Stimulated activated CD4-positive, alpha-beta T cell treated with anti-CD3 and anti-CD28 coated beads, Interleukin-4, amount 100 ng/mL, for 1 hour (primary cell): Measurements from ENCODE around the gene SPATA31E1.
"Not testable (repeated sequence)": the region's sequence is repeated elsewhere in the genome, so short reads cannot be mapped to it uniquely, and the experiment has no call there.

Source experiments
- DNase-seq: peaks from one replicate; pipeline ENCODE4 v3.0.0-alpha.2; 2020

The SPATA31E1 gene

GRCh38 chr9:87886210-87886932 lies 3.7 kb downstream of the SPATA31E1 start:
- no peak for DNase-seq

DNA sequence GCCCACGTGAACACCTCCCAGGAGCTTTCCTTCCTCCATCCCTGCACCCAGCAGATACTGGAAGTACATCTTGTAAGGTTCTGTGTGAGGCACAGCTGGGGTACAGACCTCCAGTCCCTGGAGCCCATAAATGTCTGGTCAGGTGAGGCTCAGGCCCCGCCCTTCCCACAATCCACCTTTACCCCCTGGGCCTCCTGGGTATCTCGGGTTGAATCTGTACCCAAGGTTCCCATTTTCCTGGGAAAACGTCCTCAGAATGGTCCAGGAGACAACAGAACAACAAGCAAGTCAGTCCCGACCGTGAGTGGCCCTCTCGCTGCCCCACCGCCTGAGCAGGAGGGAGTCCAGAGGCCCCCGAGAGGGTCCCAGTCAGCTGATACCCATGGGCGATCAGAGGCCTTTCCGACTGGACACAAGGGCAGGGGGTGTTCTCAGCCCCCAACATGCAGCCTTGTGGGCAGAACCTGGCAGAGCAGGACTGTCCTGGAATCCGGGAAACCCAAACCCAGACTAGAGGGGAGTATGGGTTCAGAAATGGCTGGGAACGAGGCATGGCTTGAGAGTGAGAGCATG lies 4.3 kb downstream of the SPATA31E1 start:
- no peak for DNase-seq

DNA sequence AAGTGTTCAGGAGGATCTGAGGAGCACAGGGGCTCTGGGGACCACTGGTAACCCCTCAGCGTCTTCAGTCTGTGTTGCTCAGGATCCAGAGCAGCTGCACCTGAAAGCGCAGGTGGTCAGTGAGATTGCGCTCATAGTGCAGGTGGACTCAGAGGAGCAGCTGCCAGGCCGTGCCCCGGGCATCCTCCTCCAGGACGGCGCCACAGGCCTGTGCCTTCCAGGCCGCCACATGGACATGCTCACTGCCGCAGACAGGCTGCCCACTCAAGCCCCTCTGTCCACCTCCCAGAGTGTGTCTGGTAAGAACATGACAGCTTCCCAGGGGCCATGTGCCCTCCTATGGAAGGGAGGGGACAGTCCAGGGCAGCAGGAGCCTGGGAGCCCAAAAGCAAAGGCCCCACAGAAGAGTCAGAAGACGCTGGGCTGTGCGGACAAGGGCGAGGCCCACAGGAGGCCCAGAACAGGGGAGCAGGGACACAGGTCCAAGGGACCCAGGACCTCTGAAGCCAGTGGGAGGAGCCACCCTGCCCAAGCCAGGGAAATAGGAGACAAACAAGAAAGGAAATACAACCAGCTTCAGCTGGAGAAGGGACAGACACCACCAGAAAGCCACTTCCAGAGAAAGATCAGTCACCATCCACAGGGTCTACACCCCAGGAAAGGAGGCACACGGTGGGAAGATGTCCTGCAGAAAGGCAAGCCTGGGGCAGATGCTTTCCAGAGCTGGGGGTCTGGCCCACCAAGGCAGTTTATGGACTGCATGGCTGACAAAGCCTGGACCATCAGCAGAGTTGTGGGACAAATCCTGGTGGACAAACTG lies 5.2 kb downstream of the SPATA31E1 start:
- DNase-seq: no peak

DNA sequence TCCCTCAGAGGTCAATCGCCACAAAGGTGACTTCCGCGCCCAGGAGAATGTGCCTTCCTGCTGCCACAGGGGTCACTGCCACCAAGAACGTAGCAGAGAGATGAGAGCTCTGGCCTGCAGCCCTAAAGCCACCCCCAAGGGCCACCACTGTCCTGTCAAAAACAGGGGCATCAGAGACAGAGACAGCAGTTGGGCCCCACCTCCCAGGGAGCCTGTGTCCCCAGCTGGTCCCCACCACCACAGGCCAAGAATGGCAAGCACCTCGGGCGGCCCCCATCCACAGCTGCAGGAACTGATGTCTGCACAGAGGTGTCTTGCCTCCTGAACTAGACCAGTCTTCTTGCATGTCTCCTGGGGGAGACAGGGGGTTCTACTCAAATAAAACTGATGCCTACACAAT lies 5.8 kb downstream of the SPATA31E1 start:
- no peak for DNase-seq

DNA sequence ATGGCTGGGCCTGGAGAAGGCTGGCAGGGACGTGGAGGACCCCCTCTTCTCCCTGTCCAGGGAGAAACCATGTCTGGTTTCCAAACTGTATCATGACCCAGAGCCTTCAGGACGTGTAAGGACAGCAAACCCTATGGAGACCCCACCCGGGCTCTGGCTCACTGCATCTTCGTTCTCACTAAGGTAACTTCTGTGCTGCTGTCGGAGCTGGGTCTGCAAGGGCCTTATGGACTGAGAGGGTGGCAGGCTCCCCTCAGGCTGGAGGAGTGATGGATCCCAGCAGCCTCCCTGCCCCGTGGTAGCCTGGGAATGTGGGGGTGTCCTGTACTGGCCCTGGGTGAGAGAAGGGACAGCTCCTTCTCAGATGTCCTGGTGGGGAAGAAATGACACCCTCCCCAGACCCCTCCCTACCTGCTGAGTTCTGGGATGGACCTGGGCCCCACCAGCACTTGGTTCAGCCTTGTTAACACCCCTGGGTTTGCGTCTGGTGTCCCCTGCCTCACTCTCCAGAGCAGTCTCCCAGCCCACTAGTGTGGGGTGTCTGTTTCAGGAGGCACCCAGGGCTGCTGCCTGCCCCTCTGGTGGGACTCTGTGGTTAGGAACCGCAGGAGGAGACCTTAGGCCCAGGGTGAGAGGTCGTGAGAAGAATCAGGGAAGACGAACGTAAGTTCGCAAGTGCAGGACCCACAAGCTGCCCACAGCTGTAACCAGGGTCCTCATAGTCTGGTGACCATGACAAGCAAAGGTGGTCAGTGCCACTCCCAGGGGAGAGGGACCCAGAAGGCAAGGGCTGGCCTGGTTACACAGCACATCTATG lies 6.6 kb downstream of the SPATA31E1 start:
- no peak for DNase-seq

- no peak for DNase-seq
Observed at GRCh38 chr9:87889882-87890252, 7.2 kb downstream of the SPATA31E1 start.

DNA sequence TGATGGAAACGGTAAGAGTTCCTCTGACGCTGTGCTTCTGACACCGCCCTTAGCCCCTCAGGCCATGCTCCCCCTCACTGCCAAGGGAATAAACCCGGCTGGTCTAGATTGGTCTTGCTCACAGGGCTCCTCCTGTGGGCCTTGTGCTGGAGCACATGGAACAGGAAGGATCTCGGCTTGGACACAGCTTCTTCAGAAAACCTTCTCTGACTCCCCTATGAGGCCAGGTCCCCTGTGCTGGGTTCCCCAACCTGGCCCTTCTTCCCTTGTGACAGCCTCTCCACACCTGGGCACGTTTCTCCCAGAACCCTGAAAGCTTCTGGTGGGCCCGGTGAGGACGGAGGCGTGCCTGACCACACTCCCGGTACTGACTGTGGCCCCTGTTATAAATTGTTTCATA lies 8.2 kb downstream of the SPATA31E1 start:
- DNase-seq: no peak

GRCh38 chr9:87891754-87892153 lies 9.1 kb downstream of the SPATA31E1 start:
- DNase-seq: no peak

GRCh38 chr9:87892956-87893355 lies 10.3 kb downstream of the SPATA31E1 start:
- no peak for DNase-seq

DNA sequence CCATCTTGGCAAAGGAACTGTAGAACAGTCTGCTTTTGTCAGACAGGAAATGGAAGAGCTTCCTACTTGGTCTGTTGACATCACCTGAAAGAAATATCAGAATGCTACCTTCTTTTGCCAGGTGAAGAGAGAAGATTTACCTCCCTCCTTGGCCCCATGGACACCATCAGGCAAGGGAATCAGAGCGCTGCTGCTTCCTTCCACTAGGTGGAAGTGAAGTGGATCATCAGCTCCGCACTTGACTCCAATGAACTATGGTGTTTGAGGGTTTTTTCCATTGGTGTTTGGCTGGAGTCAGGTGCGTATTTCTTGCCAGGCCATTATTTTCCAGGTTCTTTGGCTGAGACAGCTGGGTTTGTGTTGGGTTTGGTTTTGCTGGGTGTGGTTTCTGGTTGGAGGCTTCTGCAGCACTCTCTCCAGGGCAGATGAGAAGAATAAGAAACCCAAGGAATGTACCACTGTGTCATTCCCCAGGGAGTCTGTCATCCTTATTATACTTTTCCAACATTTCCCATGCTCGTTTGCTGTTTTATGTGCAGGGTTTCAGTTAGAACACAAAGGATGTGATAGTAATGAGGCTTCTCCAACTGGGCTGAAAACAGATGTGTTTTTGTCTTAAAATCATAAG lies 12.4 kb downstream of the SPATA31E1 start:
- no peak for DNase-seq

DNA sequence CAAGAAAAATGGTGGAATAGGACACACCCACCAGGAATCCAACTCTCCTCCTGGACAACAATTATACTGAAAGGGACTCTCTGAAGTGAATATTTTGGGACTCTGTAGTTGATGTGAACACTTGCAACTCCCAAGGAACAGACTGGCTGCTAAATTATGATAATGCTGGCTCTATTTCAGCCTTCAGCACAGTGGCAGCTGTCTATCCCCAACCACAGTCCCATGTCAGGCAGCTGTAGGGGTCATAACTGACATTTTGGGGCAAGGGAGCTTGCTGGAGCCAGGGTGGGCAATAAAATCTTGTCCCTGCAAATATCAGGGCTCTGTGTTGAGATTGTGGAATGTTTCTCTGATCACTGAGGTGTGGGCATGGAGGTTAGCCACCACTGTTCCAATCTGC lies 14.2 kb downstream of the SPATA31E1 start:
- DNase-seq: no peak

DNA sequence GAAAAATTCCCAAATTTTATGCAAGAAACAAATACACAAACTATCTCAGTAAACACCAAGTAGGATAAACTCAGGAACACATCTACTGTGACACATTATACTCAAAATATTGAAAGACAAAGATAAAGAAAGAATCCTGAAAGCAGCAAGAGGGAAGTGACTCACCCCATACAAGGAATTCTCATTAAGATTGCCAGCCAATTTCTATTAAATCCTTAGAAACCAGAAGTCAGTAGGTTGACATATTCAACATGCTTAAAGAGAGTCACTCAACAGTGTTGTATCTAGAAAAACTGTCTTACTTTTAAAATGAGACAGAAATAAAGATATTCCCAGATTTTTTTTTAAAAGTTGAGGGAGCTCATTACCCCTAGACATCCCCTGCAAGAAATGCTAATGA lies 15.5 kb downstream of the SPATA31E1 start:
- no peak for DNase-seq

DNA sequence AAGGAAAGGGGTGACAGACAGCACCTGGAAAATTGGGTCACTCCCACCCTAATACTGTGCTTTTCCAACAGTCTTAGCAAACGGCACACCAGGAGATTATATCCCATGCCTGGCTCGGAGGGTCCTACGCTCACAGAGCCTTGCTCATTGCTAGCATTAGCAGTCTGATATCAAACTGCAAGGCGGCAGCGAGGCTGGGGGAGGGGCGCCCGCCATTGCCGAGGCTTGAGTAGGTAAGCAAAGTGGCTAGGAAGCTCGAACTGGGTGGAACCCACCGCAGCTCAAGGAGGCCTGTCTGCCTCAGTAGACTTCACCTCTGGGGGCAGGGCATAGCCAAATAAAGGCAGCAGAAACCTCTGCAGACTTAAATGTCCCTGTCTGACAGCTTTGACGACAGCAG lies 19.7 kb downstream of the SPATA31E1 start:
- not testable (repeated sequence) for DNase-seq

GRCh38 chr9:87909310-87910041 lies 26.8 kb downstream of the SPATA31E1 start:
- DNase-seq: no peak

GRCh38 chr9:87910821-87911220 lies 28.1 kb downstream of the SPATA31E1 start:
- no peak for DNase-seq

GRCh38 chr9:87917662-87918061 lies 35.0 kb downstream of the SPATA31E1 start, which contains the start of gene SPATA31C1:
SPATA31C1 (plus strand) TSS chr9:87917962.
- not testable (repeated sequence) for DNase-seq

GRCh38 chr9:87919013-87919412 lies 36.3 kb downstream of the SPATA31E1 start:
- not testable (repeated sequence) for DNase-seq

- DNase-seq: not testable (repeated sequence)
Observed at GRCh38 chr9:87921561-87921960, 38.9 kb downstream of the SPATA31E1 start.

DNA sequence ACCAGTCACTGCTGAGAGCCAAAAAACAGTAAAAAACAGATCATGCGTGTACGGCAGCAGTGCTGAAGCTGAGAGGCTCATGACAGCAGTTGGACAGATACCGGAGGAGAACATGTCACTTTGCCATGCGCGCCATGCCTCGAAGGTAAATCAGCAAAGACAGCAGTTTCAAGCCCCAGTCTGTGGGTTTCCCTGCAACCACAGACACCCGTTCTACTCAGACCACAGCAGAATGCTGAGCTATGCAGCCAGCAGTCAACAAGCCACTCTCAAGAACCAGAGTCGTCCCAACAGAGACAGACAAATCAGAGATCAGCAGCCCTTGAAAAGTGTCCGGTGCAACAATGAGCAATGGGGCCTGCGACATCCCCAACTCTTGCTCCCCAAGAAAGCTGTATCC lies 40.3 kb downstream of the SPATA31E1 start:
- not testable (repeated sequence) for DNase-seq

DNA sequence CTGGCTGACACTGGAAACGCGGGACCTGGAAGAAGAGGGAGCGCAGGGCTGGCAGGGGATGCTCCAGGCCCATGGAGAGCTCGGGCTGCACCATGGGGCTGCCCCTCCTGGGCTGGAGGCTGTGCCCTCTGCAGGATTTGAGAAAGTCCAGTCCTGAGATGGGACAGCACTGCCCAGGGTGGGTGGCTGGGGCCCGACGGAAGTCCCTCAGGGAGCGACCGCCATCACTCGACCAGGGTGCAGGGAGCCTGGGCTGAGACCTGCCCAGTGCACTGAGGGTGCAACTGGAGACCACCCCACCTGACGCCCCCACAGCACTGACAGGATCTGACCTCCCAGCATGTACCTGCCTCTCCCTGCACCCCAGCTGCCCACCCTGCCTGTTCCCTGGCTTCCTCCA lies 42.2 kb downstream of the SPATA31E1 start:
- DNase-seq: not testable (repeated sequence)

GRCh38 chr9:87929152-87929551 lies 46.5 kb downstream of the SPATA31E1 start:
- not testable (repeated sequence) for DNase-seq

DNA sequence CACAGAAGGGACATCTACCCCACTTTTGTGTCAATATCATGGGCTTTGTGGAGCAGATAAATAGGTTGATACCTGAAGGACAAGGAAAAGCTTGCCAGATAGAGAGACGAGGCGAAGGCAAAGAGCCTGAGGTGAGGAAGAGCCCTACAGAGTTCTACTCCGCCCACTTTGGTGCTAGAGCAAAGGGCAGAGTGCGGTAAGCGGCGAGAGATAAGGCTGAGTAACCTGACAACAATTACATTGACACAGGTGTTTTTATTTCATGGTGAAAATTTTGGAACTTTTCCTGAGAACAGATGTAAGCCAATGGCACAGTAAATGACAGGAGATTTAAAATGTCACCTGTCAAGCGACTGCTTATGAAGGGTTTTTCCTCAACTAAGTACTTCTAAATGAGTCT lies 51.8 kb downstream of the SPATA31E1 start:
- not testable (repeated sequence) for DNase-seq
